HG03045 (cell line): ENCODE measurements around the gene FMNL2.
"Not testable (repeated sequence)": the region's sequence is repeated elsewhere in the genome, so short reads cannot be mapped to it uniquely, and the experiment has no call there.

Experiments
- ATAC-seq: cut with Tn5 transposase; IDR thresholded peaks from one replicate; pipeline ENCODE4 v1.9.1; 2021; ENCODE audit warnings: mild to moderate bottlenecking, moderate library complexity; ENCODE audit not compliant: unreplicated experiment

FMNL2 gene

GRCh38 chr2:152466980-152467676, 132.2 kb downstream of the FMNL2 start:
- peak; percentile 92 for ATAC-seq

- no peak for ATAC-seq
Measured at GRCh38 chr2:152467677-152468410, 132.9 kb downstream of the FMNL2 start.

GRCh38 chr2:152468899-152469692, 134.1 kb downstream of the FMNL2 start:
- no peak for ATAC-seq

GRCh38 chr2:152470861-152471854, 136.2 kb downstream of the FMNL2 start:
- no peak for ATAC-seq

- no peak for ATAC-seq
Measured at GRCh38 chr2:152472481-152472887, 137.5 kb downstream of the FMNL2 start.

GRCh38 chr2:152473151-152473857, 138.3 kb downstream of the FMNL2 start:
- ATAC-seq = no peak

- ATAC-seq = not testable (repeated sequence)
Measured at GRCh38 chr2:152474523-152474922, 139.5 kb downstream of the FMNL2 start.

- no peak for ATAC-seq
Measured at GRCh38 chr2:152475982-152476381, 141.0 kb downstream of the FMNL2 start.

- ATAC-seq = no peak
Measured at GRCh38 chr2:152477347-152478092, 142.5 kb downstream of the FMNL2 start.

GRCh38 chr2:152479282-152479681, 144.3 kb downstream of the FMNL2 start:
- ATAC-seq = no peak

GRCh38 chr2:152480821-152481399, 145.9 kb downstream of the FMNL2 start:
- no peak for ATAC-seq

GRCh38 chr2:152481881-152482583, 147.1 kb downstream of the FMNL2 start:
- no peak for ATAC-seq

GRCh38 chr2:152483276-152484063, 148.5 kb downstream of the FMNL2 start:
- ATAC-seq = no peak

- no peak for ATAC-seq
Measured at GRCh38 chr2:152485954-152486736, 151.2 kb downstream of the FMNL2 start.

GRCh38 chr2:152486737-152487400, 151.9 kb downstream of the FMNL2 start:
- no peak for ATAC-seq

- no peak for ATAC-seq
Measured at GRCh38 chr2:152488075-152488474, 153.1 kb downstream of the FMNL2 start.
